HepG2 (cell line): ENCODE data around the gene WNT6. TPM values are rescaled to one million over a fixed set of nuclear protein-coding genes. Genes with fewer than 3 reads are reported as not detected.

Source experiments
- ATAC-seq: fragments of 200-7000 bp; cut with Tn5 transposase; 3 replicates; pipeline ENCODE4 v1.9.1; 2020; ENCODE audit warnings: mild to moderate bottlenecking, moderate library complexity
- BruUV-seq: library from RNA; stranded (reverse); fragments of 400-500 nt; replicated peaks from 2 replicates; lab custom pipeline; 2021; lab: Mats Ljungman, UMichigan
- CTCF ChIA-PET: fragments of 300-600 bp; formaldehyde crosslinking; extraction: SDS; loops from one replicate; lab custom pipeline; 2021; ENCODE audit warnings: low total read pairs, inconsistent platforms, low intra/inter-chr PET ratio; lab: Yijun Ruan, JAX
- POLR2A ChIA-PET: fragments of 350-600 bp; sonication (Branson Sonifier 250); formaldehyde crosslinking; loops from one replicate; lab custom pipeline; 2020; ENCODE audit warnings: antibody characterized with exemption, inconsistent platforms; lab: Yijun Ruan, JAX
- DNase-seq: peaks from one replicate; pipeline ENCODE4 v3.0.0-alpha.2; 2015; ENCODE audit warnings: low spot score
- FAIRE-seq: peaks from 3 replicates; lab custom pipeline; 2011; peaks lifted over from hg19 to GRCh38; lab: Jason Lieb, UNC
- H2AFZ ChIP-seq: one replicate; pipeline ENCODE4 v1.6.1; 2011; ENCODE audit warnings: low read length, inconsistent platforms
- H3K27ac ChIP-seq: fragments of 300-600 bp; 3 replicates; pipeline ENCODE4 v1.8.0; 2011; ENCODE audit warnings: mixed run types, mild to moderate bottlenecking, mixed read lengths, low read length, inconsistent platforms; ENCODE audit not compliant: insufficient read depth; ENCODE audit errors: extremely low read length
- H3K27me3 ChIP-seq, 2 experiments: fragments of 200-600 bp in 1 of 2; 2 replicates in 1 of 2; 3 replicates in 1 of 2; pipeline versions ENCODE4 v1.6.0 to v1.8.0; 2011; ENCODE audit warnings: low read length in 2 of 2, mild to moderate bottlenecking in 2 of 2, moderate library complexity in 2 of 2, inconsistent platforms in 1 of 2; ENCODE audit not compliant: insufficient read depth in 2 of 2, control insufficient read depth in 1 of 2
- H3K36me3 ChIP-seq, 2 experiments: fragments of 200-600 bp in 1 of 2; replicated peaks in 1 of 2; 2 replicates in 1 of 2; 3 replicates in 1 of 2; pipeline versions ENCODE4 v1.5.1 to v1.8.0; 2011; ENCODE audit warnings: low read length in 2 of 2, inconsistent platforms in 1 of 2; ENCODE audit not compliant: insufficient read depth in 2 of 2, control insufficient read depth in 1 of 2
- H3K4me1 ChIP-seq: 2 replicates; pipeline ENCODE4 v1.5.1; 2012; ENCODE audit warnings: low read length, inconsistent platforms; ENCODE audit not compliant: insufficient read depth
- H3K4me2 ChIP-seq: 2 replicates; pipeline ENCODE4 v1.6.0; 2011; ENCODE audit warnings: low read depth, low read length, inconsistent platforms
- H3K4me3 ChIP-seq, 3 experiments: fragments of 200-600 bp in 1 of 3; sonication (generic), shearing (Covaris generic) in 1 of 3; replicated peaks in 1 of 3; 2 replicates each; pipeline ENCODE4 v1.5.1; 2011 to 2016; ENCODE audit warnings: low read length in 3 of 3, inconsistent platforms in 2 of 3, low read depth in 2 of 3, mild to moderate bottlenecking in 2 of 3, control low read depth in 1 of 3, mixed read lengths in 1 of 3; ENCODE audit not compliant: insufficient read depth in 1 of 3
- H3K79me2 ChIP-seq: one replicate; pipeline ENCODE4 v1.6.1; 2011; ENCODE audit warnings: low read length, inconsistent platforms; ENCODE audit not compliant: insufficient read depth
- H3K9ac ChIP-seq: 2 replicates; pipeline ENCODE4 v1.6.0; 2011; ENCODE audit warnings: mild to moderate bottlenecking, low read depth, low read length, inconsistent platforms; ENCODE audit not compliant: insufficient read depth
- H3K9me3 ChIP-seq: 2 replicates; pipeline ENCODE4 v1.5.1; 2012; ENCODE audit warnings: mild to moderate bottlenecking, low read length
- H4K20me1 ChIP-seq: 2 replicates; pipeline ENCODE4 v1.6.0; 2011; ENCODE audit warnings: inconsistent platforms, mild to moderate bottlenecking, low read length, moderate library complexity; ENCODE audit not compliant: insufficient read depth
- BHLHE40 ChIP-seq: IDR thresholded peaks from 2 replicates; pipeline ENCODE4 v1.6.1; 2011; ENCODE audit warnings: low read length, improper control_type of control experiment
- FIP1L1 ChIP-seq: fragments of 200-400 bp; formaldehyde crosslinking; IDR thresholded peaks from 2 replicates; pipeline ENCODE4 v1.6.1; 2018; ENCODE audit warnings: low read depth, mild to moderate bottlenecking, low read length, moderate library complexity, borderline replicate concordance; ENCODE audit not compliant: insufficient read depth
- GZF1 ChIP-seq: sonication (generic); formaldehyde crosslinking; IDR thresholded peaks from 2 replicates; pipeline ENCODE4 v1.5.1; 2020; ENCODE audit warnings: mild to moderate bottlenecking, missing genetic modification reagents
- IRF2 ChIP-seq: IDR thresholded peaks from 2 replicates; pipeline ENCODE4 v1.6.1; 2018; ENCODE audit warnings: missing genetic modification reagents, missing compliant biosample characterization
- KDM3A ChIP-seq: IDR thresholded peaks from 2 replicates; pipeline ENCODE4 v1.6.1; 2018; ENCODE audit warnings: low read depth, missing compliant biosample characterization
- KLF12 ChIP-seq: sonication (generic); formaldehyde crosslinking; IDR thresholded peaks from 2 replicates; pipeline ENCODE4 v1.4.0; 2020; ENCODE audit warnings: missing genetic modification reagents, borderline replicate concordance
- PITX1 ChIP-seq: sonication (generic); formaldehyde crosslinking; IDR thresholded peaks from 2 replicates; pipeline ENCODE4 v1.5.1; 2020; ENCODE audit warnings: mild to moderate bottlenecking, missing genetic modification reagents
- PRDM10 ChIP-seq: sonication (generic); formaldehyde crosslinking; IDR thresholded peaks from 2 replicates; pipeline ENCODE4 v1.4.0; 2020; ENCODE audit warnings: low read depth, missing genetic modification reagents
- TARDBP ChIP-seq: sonication (generic); formaldehyde crosslinking; IDR thresholded peaks from 2 replicates; pipeline ENCODE4 v1.8.0; 2022; ENCODE audit warnings: mild to moderate bottlenecking, missing genetic modification reagents
- ZFP36L2 ChIP-seq: sonication (generic); formaldehyde crosslinking; IDR thresholded peaks from 2 replicates; pipeline ENCODE4 v1.4.0; 2020; ENCODE audit warnings: missing genetic modification reagents
- ZFP41 ChIP-seq: sonication (generic); formaldehyde crosslinking; IDR thresholded peaks from 2 replicates; pipeline ENCODE4 v1.4.0; 2020; ENCODE audit warnings: mild to moderate bottlenecking, missing genetic modification reagents, borderline replicate concordance
- ZNF670 ChIP-seq: sonication (generic); formaldehyde crosslinking; IDR thresholded peaks from 2 replicates; pipeline ENCODE4 v1.8.0; 2022; ENCODE audit warnings: mild to moderate bottlenecking, missing genetic modification reagents, borderline replicate concordance
- ZNF780A ChIP-seq: sonication (generic); formaldehyde crosslinking; IDR thresholded peaks from 2 replicates; pipeline ENCODE4 v1.8.0; 2022; ENCODE audit warnings: mild to moderate bottlenecking, missing genetic modification reagents, moderate library complexity
- WGBS: methylation state at CpG from one replicate; pipeline ENCODE4 v1.1.6; 2017; ENCODE audit warnings: low lambda C conversion rate; 5-methylcytosine and 5-hydroxymethylcytosine counted together
- in situ Hi-C: cut with HindIII; loops from 2 replicates; pipeline ENCODE4 v1.10.0; 2017; ENCODE audit warnings: low pct_unique_long_range_greater_than_20kb; ENCODE audit not compliant: extremely low pct_ligation_motif_present
- intact Hi-C: fragments of 100-400 bp; cut with micrococcal nuclease; formaldehyde crosslinking; loops from one replicate; pipeline ENCODE4 v1.10.0; 2022; ENCODE audit not compliant: unreplicated experiment
- polyA plus RNA-seq, 8 experiments: library from polyadenylated mRNA; depleted of rRNA in 3 of 8; stranded (reverse) in 7 of 8; unstranded in 1 of 8; fragments of >200 nt; fragmentation: Illumina TruSeq in 4 of 8; extraction: Trizol in 4 of 8; gene quantifications; 2 replicates each; pipeline versions ENCODE4 v1.2.1 to v1.2.3, GENCODE V29; 2011 to 2016; ENCODE audit warnings: low read depth in 4 of 8, missing spikeins in 1 of 8, mixed read lengths in 1 of 8; ENCODE audit not compliant: insufficient read depth in 1 of 8
- total RNA-seq, 5 experiments: library from RNA; depleted of rRNA; stranded (reverse); fragments of >200 nt; fragmentation: Illumina TruSeq; extraction: Trizol; gene quantifications; 2 replicates each; pipeline ENCODE4 v1.2.3, GENCODE V29; 2016; ENCODE audit warnings: low read depth in 1 of 5

Gene WNT6
- total and polyA plus RNA-seq, 2 of the 13 experiments (the other 11 are each of a cell fraction or from before 2014, with no cell fraction given): 0.20 TPM; not detected in 1

GRCh38 chr2:218880859-218881594 is 21.4 kb downstream of the WNT6 start:
- Histone ChIP-seq H4K20me1 (peaks cover 8% of the 10 kb centered on the region; the same call in 1 of the 2 replicates), H3K4me2 (no peak overlapping the region), H3K27ac (no peak overlapping the region), H2AFZ (no peak overlapping the region), H3K9me3 (no peaks in the 10 kb centered on the region), H3K9ac (no peak overlapping the region), H3K4me3 (no peak overlapping the region; a peak in 1 of 6 replicates), H3K4me1 (peaks cover 14% of the 10 kb centered on the region), H3K36me3 (no peaks in the 10 kb centered on the region), H3K27me3 (peaks cover 36 to 92% of the 10 kb centered on the region in 2 experiments), H3K79me2 (no peaks in the 10 kb centered on the region)
- POLR2A ChIA-PET: no interaction called here
- in situ Hi-C loops: no loop called here
- no peak for FAIRE-seq
- DNase-seq: no peak
- ATAC-seq: no peak
- WGBS: 21% methylated on average over 9 of the region's 24 CpGs
- CTCF ChIA-PET: no interaction called here
- no TSS peak for BruUV-seq
- intact Hi-C loops: no loop called here
- TF ChIP-seq BHLHE40: no peak
- no peak for TF ChIP-seq KLF12 (CRISPR knock-in tag)
- TF ChIP-seq PITX1: no peak
- TF ChIP-seq ZNF670 (CRISPR knock-in tag): no peak
- no peak for TF ChIP-seq ZFP36L2 (CRISPR knock-in tag)
- TF ChIP-seq FIP1L1: no peak
- TF ChIP-seq IRF2 (CRISPR knock-in tag): no peak
- TF ChIP-seq ZNF780A (CRISPR knock-in tag): no peak
- TF ChIP-seq PRDM10 (CRISPR knock-in tag): no peak
- TF ChIP-seq ZFP41 (CRISPR knock-in tag): no peak
- no peak for TF ChIP-seq KDM3A
- TF ChIP-seq TARDBP: no peak
- TF ChIP-seq GZF1: no peak
